Panc1 (cell line): ENCODE data around the gene EPHA3. TPM values are rescaled to one million over a fixed set of nuclear protein-coding genes. Genes with fewer than 3 reads are reported as not detected.

Source experiments
- ATAC-seq: fragments of 200-7000 bp; cut with Tn5 transposase; 2 replicates; pipeline ENCODE4 v1.9.1; 2020; ENCODE audit warnings: mild to moderate bottlenecking, moderate library complexity
- BruUV-seq: library from RNA; stranded (reverse); fragments of 400-500 nt; replicated peaks from 2 replicates; lab custom pipeline; 2021; lab: Mats Ljungman, UMichigan
- CTCF ChIA-PET: fragments of 300-600 bp; sonication (Branson Sonifier 250); formaldehyde crosslinking; loops from one replicate; lab custom pipeline; 2022; ENCODE audit warnings: antibody characterized with exemption; lab: Charles Lee
- POLR2A ChIA-PET: fragments of 300-600 bp; sonication (Branson Sonifier 250); formaldehyde crosslinking; loops from one replicate; lab custom pipeline; 2022; ENCODE audit warnings: antibody characterized with exemption; lab: Charles Lee
- DNase-seq: peaks from one replicate; pipeline ENCODE4 v3.0.0-alpha.2; 2010; ENCODE audit warnings: low read depth, low spot score
- H3K27ac ChIP-seq: 2 replicates; pipeline ENCODE4 v1.5.1; 2011; ENCODE audit warnings: mild to moderate bottlenecking, low read length, inconsistent platforms
- H3K27me3 ChIP-seq: fragments of 200-500 bp; sonication (Bioruptor generic); 2 replicates; pipeline ENCODE4 v1.6.0; 2014; ENCODE audit warnings: low read length, inconsistent platforms; ENCODE audit not compliant: control insufficient read depth, insufficient read depth
- H3K36me3 ChIP-seq: fragments of 200-500 bp; sonication (Bioruptor generic); 2 replicates; pipeline ENCODE4 v1.5.1; 2014; ENCODE audit warnings: inconsistent platforms, mild to moderate bottlenecking, low read length, moderate library complexity; ENCODE audit not compliant: control insufficient read depth, insufficient read depth
- H3K4me1 ChIP-seq: 2 replicates; pipeline ENCODE4 v1.5.1; 2011; ENCODE audit warnings: inconsistent platforms, mild to moderate bottlenecking, low read length, moderate library complexity; ENCODE audit not compliant: control insufficient read depth, insufficient read depth
- H3K4me3 ChIP-seq, 2 experiments: 2 replicates each; pipeline ENCODE4 v1.5.1; 2011 to 2012; ENCODE audit warnings: low read depth in 2 of 2, low read length in 2 of 2, mild to moderate bottlenecking in 2 of 2, inconsistent platforms in 1 of 2, moderate library complexity in 1 of 2
- H3K9me3 ChIP-seq: fragments of 200-500 bp; sonication (Bioruptor generic); 2 replicates; pipeline ENCODE4 v1.5.1; 2014; ENCODE audit warnings: low read depth, mild to moderate bottlenecking, inconsistent platforms, low read length, moderate library complexity; ENCODE audit not compliant: control insufficient read depth, insufficient read depth
- CTCF ChIP-seq: fragments of 450-650 bp; IDR thresholded peaks from 2 replicates; pipeline ENCODE4 v1.5.1; 2017; ENCODE audit warnings: mild to moderate bottlenecking
- POLR2AphosphoS5 ChIP-seq: IDR thresholded peaks from 2 replicates; pipeline ENCODE4 v1.6.1; 2012; ENCODE audit warnings: mild to moderate bottlenecking, low read depth, low read length, moderate library complexity
- REST ChIP-seq, 2 experiments: IDR thresholded peaks; 2 replicates each; pipeline ENCODE4 v1.6.1; 2011 to 2012; ENCODE audit warnings: low read depth in 2 of 2, control low read depth in 1 of 2, low read length in 1 of 2, mild to moderate bottlenecking in 1 of 2, moderate library complexity in 1 of 2; ENCODE audit not compliant: insufficient read depth in 1 of 2
- SIN3A ChIP-seq: IDR thresholded peaks from 2 replicates; pipeline ENCODE4 v1.6.1; 2012; ENCODE audit warnings: low read depth, mild to moderate bottlenecking, low read length, moderate library complexity, borderline replicate concordance; ENCODE audit not compliant: insufficient read depth
- TCF7L2 ChIP-seq: IDR thresholded peaks from 2 replicates; pipeline ENCODE4 v1.6.1; 2011; ENCODE audit warnings: mild to moderate bottlenecking, low read depth, low read length, inconsistent platforms
- in situ Hi-C: cut with HindIII; loops from 2 replicates; pipeline ENCODE4 v1.10.0; 2016; ENCODE audit warnings: low sequenced_read_pairs, low pct_unique_long_range_greater_than_20kb
- intact Hi-C: fragments of 100-400 bp; cut with micrococcal nuclease; formaldehyde crosslinking; loops from one replicate; pipeline ENCODE4 v1.10.0; 2022; ENCODE audit not compliant: unreplicated experiment
- total RNA-seq: library from RNA; stranded (reverse); gene quantifications from one replicate; pipeline ENCODE4 v1.2.1, GENCODE V29; 2021; ENCODE audit not compliant: unreplicated experiment

EPHA3 gene
- total RNA-seq, 1 experiment from 2014 or later = 0.05 TPM

- DNase-seq (no peak), ATAC-seq (no peak)
- POLR2A ChIA-PET = no interaction called here
- no TSS peak for BruUV-seq
- no peaks in the 10 kb centered on the region for H3K4me1 ChIP-seq
- intact Hi-C loops = no loop called here
- no peaks in the 10 kb centered on the region for H3K27me3 ChIP-seq
- in situ Hi-C loops = no loop called here
- H3K27ac ChIP-seq = no peak overlapping the region
- CTCF ChIA-PET = no interaction called here
- no peaks in the 10 kb centered on the region for H3K9me3 ChIP-seq
- H3K36me3 ChIP-seq = no peaks in the 10 kb centered on the region
- no peak for TF ChIP-seq POLR2AphosphoS5
- no peak for TF ChIP-seq SIN3A
- TF ChIP-seq REST (IDR thresholded peaks at IDR 0.05; ENCODE audit: insufficient read depth in 1 of 2, low read depth in 2 of 2, low read length in 1 of 2) = no peak
- TF ChIP-seq CTCF = no peak
- no peak for TF ChIP-seq TCF7L2
- H3K4me3 ChIP-seq = no peak overlapping the region
Measured at GRCh38 chr3:89067736-89068135, 39.7 kb upstream of the EPHA3 start.

- CTCF ChIA-PET = no interaction called here
- TF ChIP-seq REST (IDR thresholded peaks at IDR 0.05; ENCODE audit: insufficient read depth in 1 of 2, low read depth in 2 of 2, low read length in 1 of 2) (no peak), TCF7L2 (no peak), SIN3A (no peak), CTCF (no peak), POLR2AphosphoS5 (no peak)
Measured at GRCh38 chr3:89072642-89073041, 34.8 kb upstream of the EPHA3 start.

More at GRCh38 chr3:89072642-89073041, 34.8 kb upstream of the EPHA3 start:
- H3K9me3 ChIP-seq = no peaks in the 10 kb centered on the region
- POLR2A ChIA-PET = no interaction called here
- DNase-seq = no peak
- no peak overlapping the region for H3K27ac ChIP-seq
- ATAC-seq = no peak
- no peaks in the 10 kb centered on the region for H3K27me3 ChIP-seq
- in situ Hi-C loops = no loop called here
- no TSS peak for BruUV-seq
- no peak overlapping the region for H3K4me3 ChIP-seq
- H3K4me1 ChIP-seq = no peaks in the 10 kb centered on the region
- no peaks in the 10 kb centered on the region for H3K36me3 ChIP-seq
- intact Hi-C loops = no loop called here
